CD4-positive, alpha-beta T cell (primary cell): ENCODE measurements around the gene GP1BA. TPM values are rescaled to one million over a fixed set of nuclear protein-coding genes. Genes with fewer than 3 reads are reported as not detected.
A peak's percentile ranks its signal among the peaks of the same experiment; 100 is the strongest.

Experiments used
- ATAC-seq: fragments of 200-7000 bp; cut with Tn5 transposase; one replicate; pipeline ENCODE4 v1.10.0; 2022; ENCODE audit warnings: mild to moderate bottlenecking; ENCODE audit not compliant: poor library complexity
- CTCF ChIA-PET: fragments of 350-600 bp; sonication (Branson Sonifier 250); formaldehyde crosslinking; loops from one replicate; lab custom pipeline; 2021; ENCODE audit warnings: antibody characterized with exemption, inconsistent platforms; lab: Charles Lee
- POLR2A ChIA-PET: fragments of 350-600 bp; sonication (Branson Sonifier 250); formaldehyde crosslinking; loops from one replicate; lab custom pipeline; 2021; ENCODE audit warnings: antibody characterized with exemption, inconsistent platforms; lab: Charles Lee
- DNase-seq, 14 experiments: peaks; one replicate each; pipeline ENCODE4 v3.0.0-alpha.2; 2013 to 2020; ENCODE audit warnings: mixed read lengths in 2 of 14
- H3K27ac ChIP-seq, 2 donors: one replicate each; pipeline versions ENCODE4 v1.5.1 to v1.7.0; 2013; ENCODE audit warnings: low read length in 2 of 2, low read depth in 1 of 2, mild to moderate bottlenecking in 1 of 2
- H3K27me3 ChIP-seq, 2 experiments: 1 replicate in 1 of 2; 2 replicates in 1 of 2; pipeline versions ENCODE4 v1.6.1 to v1.7.0; 2013; ENCODE audit warnings: low read length in 2 of 2, control low read depth in 1 of 2, mild to moderate bottlenecking in 1 of 2, moderate library complexity in 1 of 2; ENCODE audit not compliant: insufficient read depth in 2 of 2, control insufficient read depth in 1 of 2
- H3K36me3 ChIP-seq: one replicate; pipeline ENCODE4 v1.6.1; 2013; ENCODE audit warnings: low read length, control low read depth; ENCODE audit not compliant: insufficient read depth
- H3K4me1 ChIP-seq: one replicate; pipeline ENCODE4 v1.6.1; 2013; ENCODE audit warnings: low read length, control low read depth; ENCODE audit not compliant: insufficient read depth
- H3K4me3 ChIP-seq: one replicate; pipeline ENCODE4 v1.5.1; 2013; ENCODE audit warnings: mild to moderate bottlenecking, low read length, moderate library complexity
- H3K9me3 ChIP-seq, 2 experiments: 1 replicate in 1 of 2; 2 replicates in 1 of 2; pipeline versions ENCODE4 v1.6.1 to v1.7.0; 2013; ENCODE audit warnings: low read length in 2 of 2, mild to moderate bottlenecking in 2 of 2, control low read depth in 1 of 2, moderate library complexity in 1 of 2; ENCODE audit not compliant: control insufficient read depth in 1 of 2, insufficient read depth in 1 of 2
- H3K27ac Mint-ChIP-seq: one replicate; pipeline ENCODE4 v1.8.0; 2020; ENCODE audit warnings: mixed read lengths
- H3K27me3 Mint-ChIP-seq: one replicate; pipeline ENCODE4 v1.8.0; 2021; ENCODE audit warnings: mixed read lengths
- H3K36me3 Mint-ChIP-seq: one replicate; pipeline ENCODE4 v1.8.0; 2021; ENCODE audit warnings: low read depth, mixed read lengths
- H3K4me1 Mint-ChIP-seq: one replicate; pipeline ENCODE4 v1.8.0; 2021; ENCODE audit warnings: low read depth, mixed read lengths
- H3K4me3 Mint-ChIP-seq: one replicate; pipeline ENCODE4 v1.8.0; 2020; ENCODE audit warnings: mild to moderate bottlenecking, mixed read lengths
- H3K9me3 Mint-ChIP-seq: one replicate; pipeline ENCODE4 v1.8.0; 2020; ENCODE audit warnings: mixed read lengths
- CTCF ChIP-seq: fragments of 200-600 bp; IDR thresholded peaks from one replicate; pipeline ENCODE4 v1.8.0; 2022; ENCODE audit warnings: antibody characterized with exemption, mild to moderate bottlenecking
- intact Hi-C, 2 experiments: fragments of 100-400 bp; cut with DNase I in 1 of 2; cut with micrococcal nuclease in 1 of 2; formaldehyde crosslinking; loops; one replicate each; pipeline versions ENCODE4 v1.15.1 to v1.9.0; 2023 to 2025; cut with DNase I, micrococcal nuclease
- total RNA-seq, 174 experiments: library from RNA in 2 of 174; stranded (reverse) in 2 of 174; gene quantifications; one replicate each; pipeline ENCODE4 v1.2.3 and lab custom pipeline; 2021 to 2026

GP1BA gene
- total RNA-seq, 2 experiments from 2014 or later = not detected

- Histone ChIP-seq H3K27ac (no peak overlapping the region), H3K27me3 (no peaks in the 10 kb centered on the region), H3K36me3 (peaks cover 60% of the 10 kb centered on the region), H3K4me3 (no peak overlapping the region), H3K9me3 (no peaks in the 10 kb centered on the region), H3K4me1 (peaks cover 30% of the 10 kb centered on the region)
- intact Hi-C loops = no loop called here
- CTCF ChIA-PET = interaction anchor here (1.2 kb wide), 1 partner anchor 90 kb away, joined by 3 read pairs; no protein-coding TSS in a partner anchor
- DNase-seq = no peak
- TF ChIP-seq CTCF = no peak
- Mint-ChIP-seq H3K27me3 (no peaks in the 10 kb centered on the region), H3K4me1 (peaks cover 8% of the 10 kb centered on the region), H3K27ac (no peak overlapping the region), H3K4me3 (no peak overlapping the region), H3K36me3 (peaks cover 57% of the 10 kb centered on the region), H3K9me3 (no peaks in the 10 kb centered on the region)
- POLR2A ChIA-PET = interaction anchor here (7.3 to 9.8 kb wide), 2 partner anchors 24 to 32 kb away, joined by 195 to 350 read pairs; partner anchors contain the start of genes ENO3, PFN1, RNF167 and SLC25A11
- no peak for ATAC-seq
Measured at GRCh38 chr17:4972322-4972721, 40.2 kb downstream of the GP1BA start.

- H3K4me1 ChIP-seq = peaks cover 29% of the 10 kb centered on the region
- no peak for TF ChIP-seq CTCF
- DNase-seq = no peak
- no peak overlapping the region for H3K4me3 ChIP-seq
- peaks cover 64% of the 10 kb centered on the region for H3K36me3 ChIP-seq
- no peaks in the 10 kb centered on the region for H3K27me3 ChIP-seq
- H3K9me3 Mint-ChIP-seq = no peaks in the 10 kb centered on the region
- no peak overlapping the region for H3K4me3 Mint-ChIP-seq
- H3K27me3 Mint-ChIP-seq = no peaks in the 10 kb centered on the region
- POLR2A ChIA-PET = interaction anchor here (2.2 kb wide), 1 partner anchor 33 kb away, joined by 7 read pairs; the partner anchor contains the start of genes RNF167 and SLC25A11
- no peak overlapping the region for H3K27ac Mint-ChIP-seq
- CTCF ChIA-PET = interaction anchor here (1.2 kb wide), 1 partner anchor 89 kb away, joined by 3 read pairs; no protein-coding TSS in a partner anchor
- H3K27ac ChIP-seq = no peak overlapping the region
- intact Hi-C loops = no loop called here
- peaks cover 61% of the 10 kb centered on the region for H3K36me3 Mint-ChIP-seq
- H3K9me3 ChIP-seq = no peaks in the 10 kb centered on the region
- no peak for ATAC-seq
- peaks cover 8% of the 10 kb centered on the region for H3K4me1 Mint-ChIP-seq
Measured at GRCh38 chr17:4972752-4973151, 40.7 kb downstream of the GP1BA start.

GRCh38 chr17:4973256-4974114 is 41.4 kb downstream of the GP1BA start:
- ATAC-seq (no peak), DNase-seq (no peak)
- no peak for TF ChIP-seq CTCF
- Histone ChIP-seq H3K9me3 (no peaks in the 10 kb centered on the region), H3K36me3 (peaks cover 71% of the 10 kb centered on the region), H3K4me1 (peaks cover 22% of the 10 kb centered on the region), H3K27ac (peak overlapping the region in 1 of 2 donors; percentile 36), H3K27me3 (no peaks in the 10 kb centered on the region), H3K4me3 (no peak overlapping the region)
- H3K36me3 Mint-ChIP-seq = peaks cover 68% of the 10 kb centered on the region
- ChIA-PET CTCF (interaction anchor here (1.2 kb wide), 1 partner anchor 89 kb away, joined by 3 read pairs; no protein-coding TSS in a partner anchor), POLR2A (interaction anchor here (2.2 kb wide), 1 partner anchor 34 kb away, joined by 7 read pairs; the partner anchor contains the start of genes RNF167 and SLC25A11)
- peaks cover 8% of the 10 kb centered on the region for H3K4me1 Mint-ChIP-seq
- intact Hi-C loops = no loop called here
- H3K27ac Mint-ChIP-seq = peak overlapping the region; percentile 49
- H3K4me3 Mint-ChIP-seq = no peak overlapping the region
- H3K9me3 Mint-ChIP-seq = no peaks in the 10 kb centered on the region
- no peaks in the 10 kb centered on the region for H3K27me3 Mint-ChIP-seq
